GM21825 (cell line): Measurements from ENCODE around the gene LYSMD2.

ENCODE experiments used
- ATAC-seq: cut with Tn5 transposase; IDR thresholded peaks from one replicate; pipeline ENCODE4 v1.9.1; 2021; ENCODE audit warnings: mild to moderate bottlenecking, moderate library complexity; ENCODE audit not compliant: unreplicated experiment

LYSMD2 gene

GRCh38 chr15:51721199-51721960, 16.1 kb downstream of the LYSMD2 start:
- ATAC-seq, result no peak

- ATAC-seq, result no peak
These were observed 17.1 kb downstream of the LYSMD2 start for GRCh38 chr15:51720201-51720995.

GRCh38 chr15:51718746-51719145, 18.7 kb downstream of the LYSMD2 start:
- ATAC-seq, result no peak

- ATAC-seq, result no peak
These were observed 19.2 kb downstream of the LYSMD2 start for GRCh38 chr15:51718219-51718618.

- ATAC-seq, result no peak
These were observed 22.5 kb downstream of the LYSMD2 start for GRCh38 chr15:51714911-51715310.

- no peak for ATAC-seq
These were observed 23.3 kb downstream of the LYSMD2 start for GRCh38 chr15:51714162-51714561.

- no peak for ATAC-seq
These were observed 28.4 kb downstream of the LYSMD2 start for GRCh38 chr15:51709031-51709430.

- no peak for ATAC-seq
These were observed 29.4 kb downstream of the LYSMD2 start for GRCh38 chr15:51708013-51708412.

GRCh38 chr15:51706926-51707608, 30.4 kb downstream of the LYSMD2 start:
- no peak for ATAC-seq

GRCh38 chr15:51706291-51706690, 31.2 kb downstream of the LYSMD2 start:
- ATAC-seq, result no peak

GRCh38 chr15:51702710-51703109, 34.7 kb downstream of the LYSMD2 start:
- ATAC-seq, result no peak

GRCh38 chr15:51699373-51699772, 38.1 kb downstream of the LYSMD2 start:
- no peak for ATAC-seq

- ATAC-seq, result no peak
These were observed 40.3 kb downstream of the LYSMD2 start for GRCh38 chr15:51697163-51697562.

- no peak for ATAC-seq
These were observed 40.9 kb downstream of the LYSMD2 start for GRCh38 chr15:51696566-51696965.

GRCh38 chr15:51692154-51692553, 45.3 kb downstream of the LYSMD2 start:
- ATAC-seq, result no peak

GRCh38 chr15:51688863-51689262, 48.6 kb downstream of the LYSMD2 start:
- ATAC-seq, result no peak

GRCh38 chr15:51687565-51687964, 49.9 kb downstream of the LYSMD2 start:
- ATAC-seq, result no peak

GRCh38 chr15:51681303-51681963, 56.0 kb downstream of the LYSMD2 start, which contains the start of gene SCG3:
Gene SCG3, plus strand, starts transcription at chr15:51681503. Its CDS starts 253 bp downstream, at chr15:51681756.
- ATAC-seq, result no peak

GRCh38 chr15:51680321-51680720, 57.1 kb downstream of the LYSMD2 start:
- no peak for ATAC-seq

- ATAC-seq, result no peak
These were observed 59.4 kb downstream of the LYSMD2 start for GRCh38 chr15:51678096-51678495.

GRCh38 chr15:51677452-51677851, 60.0 kb downstream of the LYSMD2 start:
- no peak for ATAC-seq
